BJ (cell line): ENCODE measurements around the gene CRAMP1. TPM values are rescaled to one million over a fixed set of nuclear protein-coding genes. Genes with fewer than 3 reads are reported as not detected.

Source experiments
- CTCF ChIA-PET: fragments of 350-600 bp; formaldehyde crosslinking; extraction: SDS; loops from one replicate; lab custom pipeline; 2021; ENCODE audit warnings: antibody characterized with exemption, inconsistent platforms; lab: Yijun Ruan, JAX
- POLR2A ChIA-PET: fragments of 300-600 bp; sonication (Branson Sonifier 250); formaldehyde crosslinking; extraction: SDS; loops from one replicate; lab custom pipeline; 2021; ENCODE audit warnings: antibody characterized with exemption; lab: Charles Lee
- DNase-seq: peaks from one replicate; pipeline ENCODE4 v3.0.0-alpha.2; 2011; ENCODE audit warnings: low read depth
- H3K27me3 ChIP-seq: 2 replicates; pipeline ENCODE4 v1.6.0; 2011; ENCODE audit warnings: low read length; ENCODE audit not compliant: control insufficient read depth, insufficient read depth
- H3K36me3 ChIP-seq: 2 replicates; pipeline ENCODE4 v1.5.1; 2011; ENCODE audit warnings: low read length; ENCODE audit not compliant: control insufficient read depth, insufficient read depth
- H3K4me3 ChIP-seq: 2 replicates; pipeline ENCODE4 v1.5.1; 2011; ENCODE audit warnings: low read depth, mild to moderate bottlenecking, control low read depth, low read length
- CTCF ChIP-seq: IDR thresholded peaks from 2 replicates; pipeline ENCODE4 v1.5.1; 2011; ENCODE audit warnings: low read depth, mild to moderate bottlenecking, control low read depth, inconsistent platforms, low read length, moderate library complexity; ENCODE audit not compliant: insufficient read depth
- polyA plus RNA-seq: library from polyadenylated mRNA; depleted of rRNA; stranded (reverse); fragments of >200 nt; gene quantifications from 2 replicates; pipeline ENCODE4 v1.2.3, GENCODE V29; 2011; rRNA removed

Gene CRAMP1
- polyA plus RNA-seq, 1 experiment: 8.0 TPM

DNA sequence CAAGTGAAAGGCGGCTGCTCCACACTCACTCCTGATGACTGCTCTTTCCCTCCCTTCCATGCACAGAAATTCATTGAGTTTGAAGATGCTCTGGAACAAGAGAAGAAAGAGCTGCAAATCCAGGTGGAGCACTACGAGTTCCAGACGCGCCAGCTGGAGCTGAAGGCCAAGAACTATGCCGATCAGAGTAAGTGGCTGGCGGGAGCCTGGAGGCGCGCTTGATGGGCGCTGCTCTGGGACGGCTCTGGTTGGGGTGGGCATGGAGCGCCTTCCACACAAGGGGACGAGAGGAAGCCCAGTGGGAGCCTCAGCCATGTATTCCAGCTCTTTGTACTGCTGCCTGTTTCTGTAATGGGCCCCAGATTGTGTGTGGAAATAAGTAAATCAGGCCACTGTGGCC lies 112.3 kb downstream of the CRAMP1 start:
- ChIA-PET CTCF (no interaction called here), POLR2A (no interaction called here)
- DNase-seq: no peak
- Histone ChIP-seq H3K36me3 (peaks cover 20% of the 10 kb centered on the region), H3K4me3 (no peak overlapping the region), H3K27me3 (no peaks in the 10 kb centered on the region)
- no peak for TF ChIP-seq CTCF

- no peak for TF ChIP-seq CTCF
- no peak for DNase-seq
- H3K27me3 ChIP-seq: no peaks in the 10 kb centered on the region
- ChIA-PET POLR2A (no interaction called here), CTCF (interaction anchor here (0.7 to 1.7 kb wide), 3 partner anchors 21 to 49 kb away, joined by 3 to 4 read pairs (median 3); partner anchors contain the start of genes JPT2 and MAPK8IP3)
- H3K4me3 ChIP-seq: no peak overlapping the region
- peaks cover 25% of the 10 kb centered on the region for H3K36me3 ChIP-seq
These were observed 114.7 kb downstream of the CRAMP1 start for GRCh38 chr16:1726661-1727502.

Other genes with a start within 250 kb of the CRAMP1 start
- gene UNKL, start 197.7 kb upstream of the CRAMP1 start, polyA plus RNA-seq: 7.9 and 15.4 TPM in 2 replicates
- gene UQCC4, start 191.6 kb upstream of the CRAMP1 start, polyA plus RNA-seq: 13.3 and 19.3 TPM in 2 replicates
- not detected in 2 replicates for gene PERCC1, start 181.3 kb upstream of the CRAMP1 start, polyA plus RNA-seq
- gene CCDC154, start 167.8 kb upstream of the CRAMP1 start, polyA plus RNA-seq: 0.04 and 0.23 TPM in 2 replicates
- 19.6 and 36.4 TPM in 2 replicates for gene CLCN7, start 137.3 kb upstream of the CRAMP1 start, polyA plus RNA-seq
- gene PTX4, start 123.4 kb upstream of the CRAMP1 start, polyA plus RNA-seq: not detected in 2 replicates
- 8.1 and 15.9 TPM in 2 replicates for gene TELO2, start 119.0 kb upstream of the CRAMP1 start, polyA plus RNA-seq
- gene TMEM204, start 78.7 kb upstream of the CRAMP1 start, polyA plus RNA-seq: 42.4 and 81.9 TPM in 2 replicates
- gene IFT140, start 288 bp upstream of the CRAMP1 start, polyA plus RNA-seq: 5.3 and 10.4 TPM in 2 replicates
- gene JPT2, start 65.9 kb downstream of the CRAMP1 start, polyA plus RNA-seq: 46.2 and 47.6 TPM in 2 replicates
- gene MAPK8IP3, start 93.8 kb downstream of the CRAMP1 start, polyA plus RNA-seq: 12.3 and 22.5 TPM in 2 replicates
- gene NME3, start 159.2 kb downstream of the CRAMP1 start, polyA plus RNA-seq: 20.3 and 34.3 TPM in 2 replicates
- gene EME2, start 160.4 kb downstream of the CRAMP1 start, polyA plus RNA-seq: 2.9 and 4.0 TPM in 2 replicates
- gene MRPS34, start 160.8 kb downstream of the CRAMP1 start, polyA plus RNA-seq: 64.2 and 69.6 TPM in 2 replicates
- gene SPSB3, start 170.2 kb downstream of the CRAMP1 start, polyA plus RNA-seq: 15.0 and 36.5 TPM in 2 replicates
- 27.9 and 38.0 TPM in 2 replicates for gene NUBP2, start 170.6 kb downstream of the CRAMP1 start, polyA plus RNA-seq
- not detected in 2 replicates for gene IGFALS, start 181.3 kb downstream of the CRAMP1 start, polyA plus RNA-seq
- 32.2 and 51.6 TPM in 2 replicates for gene HAGH, start 214.5 kb downstream of the CRAMP1 start, polyA plus RNA-seq
- gene FAHD1, start 214.8 kb downstream of the CRAMP1 start, polyA plus RNA-seq: 52.5 and 53.1 TPM in 2 replicates